Measurements from ENCODE around the gene IST1. TPM values are rescaled to one million over a fixed set of nuclear protein-coding genes. Genes with fewer than 3 reads are reported as not detected.

Gene IST1
- total RNA-seq, 1 experiment from 2014 or later: 267 TPM

Other genes starting within 250 kb of the IST1 start
- gene PHLPP2, start 170.8 kb upstream of the IST1 start, total RNA-seq (2014; rRNA removed; shearing (Covaris generic)): 5.3 and 7.3 TPM in 2 replicates
- 36.7 and 42.5 TPM in 2 replicates for gene AP1G1, start 86.7 kb upstream of the IST1 start, total RNA-seq (2014; rRNA removed; shearing (Covaris generic))
- 12.1 and 12.6 TPM in 2 replicates for gene ATXN1L, start 49.6 kb upstream of the IST1 start, total RNA-seq (2014; rRNA removed; shearing (Covaris generic))
- gene ZNF821, start 11.3 kb upstream of the IST1 start, total RNA-seq (2014; rRNA removed; shearing (Covaris generic)): 16.8 and 19.8 TPM in 2 replicates
- 0.03 TPM in 1 of 2 replicates, not detected in the other for gene PKD1L3, start 104.9 kb downstream of the IST1 start, total RNA-seq (2014; rRNA removed; shearing (Covaris generic))
- gene DHODH, start 113.2 kb downstream of the IST1 start, total RNA-seq (2014; rRNA removed; shearing (Covaris generic)): 21.8 and 22.4 TPM in 2 replicates
- 1.6 and 9.8 TPM in 2 replicates for gene HP, start 159.0 kb downstream of the IST1 start, total RNA-seq (2014; rRNA removed; shearing (Covaris generic))
- gene HPR, start 167.7 kb downstream of the IST1 start, total RNA-seq (2014; rRNA removed; shearing (Covaris generic)): not detected in 2 replicates
- gene TXNL4B, start 198.1 kb downstream of the IST1 start, total RNA-seq (2014; rRNA removed; shearing (Covaris generic)): 6.1 and 8.3 TPM in 2 replicates
- 55.7 and 56.8 TPM in 2 replicates for gene DHX38, start 198.3 kb downstream of the IST1 start, total RNA-seq (2014; rRNA removed; shearing (Covaris generic))